Esophagus muscularis mucosa (tissue), 4 donors: ENCODE measurements around the gene JAKMIP1.

ENCODE experiments used
- CTCF ChIP-seq, 3 experiments: fragments of 200-600 bp in 2 of 3; fragments of 450-650 bp in 1 of 3; sonication (generic) in 2 of 3; IDR thresholded peaks; one replicate each; pipeline ENCODE4 v1.5.1; 2017 to 2019; ENCODE audit warnings: antibody characterized with exemption in 3 of 3, mild to moderate bottlenecking in 2 of 3, moderate library complexity in 1 of 3
- EP300 ChIP-seq: sonication (generic); formaldehyde crosslinking; IDR thresholded peaks from one replicate; pipeline ENCODE4 v1.6.1; 2017; ENCODE audit warnings: antibody characterized with exemption
- POLR2A ChIP-seq: fragments of 450-650 bp; IDR thresholded peaks from one replicate; pipeline ENCODE4 v1.6.1; 2017; ENCODE audit warnings: antibody characterized with exemption, moderate library complexity, mild to moderate bottlenecking, low read depth
- POLR2AphosphoS5 ChIP-seq, 2 donors: sonication (generic); formaldehyde crosslinking; IDR thresholded peaks; one replicate each; pipeline ENCODE4 v1.6.1; 2017; ENCODE audit warnings: antibody characterized with exemption in 2 of 2

- no peak for TF ChIP-seq CTCF (IDR thresholded peaks at IDR 0.05)
- no peak for TF ChIP-seq EP300
- no peak for TF ChIP-seq POLR2AphosphoS5 (IDR thresholded peaks at IDR 0.05)
- TF ChIP-seq POLR2A: no peak
These were observed 11.6 kb downstream of the JAKMIP1 start for GRCh38 chr4:6188687-6189305.
